WERI-Rb-1 (cell line): ENCODE measurements around the gene ATP5F1E.

Experiments used
- DNase-seq: peaks from one replicate; pipeline ENCODE4 v3.0.0-alpha.2; 2020
- H3K27ac ChIP-seq: fragments of 250-450 bp; sonication (Bioruptor Pico); 2 replicates; pipeline ENCODE4 v1.5.1; 2020; ENCODE audit warnings: mild to moderate bottlenecking, moderate library complexity
- H3K27me3 ChIP-seq: fragments of 250-450 bp; sonication (Bioruptor Pico); 2 replicates; pipeline ENCODE4 v1.5.1; 2021; ENCODE audit warnings: mild to moderate bottlenecking, low read depth, moderate library complexity; ENCODE audit not compliant: insufficient read depth, severe bottlenecking
- H3K36me3 ChIP-seq: fragments of 250-450 bp; sonication (Bioruptor Pico); 2 replicates; pipeline ENCODE4 v1.5.1; 2020; ENCODE audit warnings: mild to moderate bottlenecking, moderate library complexity
- H3K4me3 ChIP-seq: 2 replicates; pipeline ENCODE4 v1.5.1; 2011; ENCODE audit warnings: low read depth, mild to moderate bottlenecking, control low read depth, low read length
- H3K9me3 ChIP-seq: fragments of 250-450 bp; sonication (Bioruptor Pico); 2 replicates; pipeline ENCODE4 v1.5.1; 2021; ENCODE audit warnings: mild to moderate bottlenecking, moderate library complexity; ENCODE audit not compliant: severe bottlenecking
- CTCF ChIP-seq: IDR thresholded peaks from 2 replicates; pipeline ENCODE4 v1.5.1; 2011; ENCODE audit warnings: low read depth, mild to moderate bottlenecking, control low read depth, inconsistent platforms, low read length

The ATP5F1E gene

GRCh38 chr20:59004763-59005522, 27.2 kb downstream of the ATP5F1E start:
- no peaks in the 10 kb centered on the region for H3K36me3 ChIP-seq
- H3K4me3 ChIP-seq: no peak overlapping the region
- no peak for DNase-seq
- no peaks in the 10 kb centered on the region for H3K27me3 ChIP-seq
- no peak overlapping the region for H3K27ac ChIP-seq
- no peaks in the 10 kb centered on the region for H3K9me3 ChIP-seq
- no peak for TF ChIP-seq CTCF

- H3K27me3 ChIP-seq: no peaks in the 10 kb centered on the region
- TF ChIP-seq CTCF: no peak
- H3K9me3 ChIP-seq: no peaks in the 10 kb centered on the region
- no peak overlapping the region for H3K4me3 ChIP-seq
- no peak for DNase-seq
- H3K27ac ChIP-seq: no peak overlapping the region
- H3K36me3 ChIP-seq: no peaks in the 10 kb centered on the region
Observed at GRCh38 chr20:59004493-59004762, 27.7 kb downstream of the ATP5F1E start.

- no peak for TF ChIP-seq CTCF
- Histone ChIP-seq H3K27ac (no peak overlapping the region), H3K9me3 (no peaks in the 10 kb centered on the region), H3K4me3 (no peak overlapping the region), H3K27me3 (no peaks in the 10 kb centered on the region), H3K36me3 (no peaks in the 10 kb centered on the region)
- DNase-seq: no peak
Observed at GRCh38 chr20:59003836-59004492, 28.2 kb downstream of the ATP5F1E start.

GRCh38 chr20:59002874-59003399, 29.2 kb downstream of the ATP5F1E start:
- DNase-seq: no peak
- H3K4me3 ChIP-seq: no peak overlapping the region
- TF ChIP-seq CTCF: no peak
- no peak overlapping the region for H3K27ac ChIP-seq
- no peaks in the 10 kb centered on the region for H3K9me3 ChIP-seq
- no peaks in the 10 kb centered on the region for H3K27me3 ChIP-seq
- H3K36me3 ChIP-seq: no peaks in the 10 kb centered on the region

GRCh38 chr20:59002388-59002787, 29.7 kb downstream of the ATP5F1E start:
- Histone ChIP-seq H3K4me3 (no peak overlapping the region), H3K9me3 (no peaks in the 10 kb centered on the region), H3K36me3 (no peaks in the 10 kb centered on the region), H3K27ac (no peak overlapping the region), H3K27me3 (no peaks in the 10 kb centered on the region)
- TF ChIP-seq CTCF: no peak
- no peak for DNase-seq
